ENCODE data around the gene ACVRL1.

The ACVRL1 gene

DNA sequence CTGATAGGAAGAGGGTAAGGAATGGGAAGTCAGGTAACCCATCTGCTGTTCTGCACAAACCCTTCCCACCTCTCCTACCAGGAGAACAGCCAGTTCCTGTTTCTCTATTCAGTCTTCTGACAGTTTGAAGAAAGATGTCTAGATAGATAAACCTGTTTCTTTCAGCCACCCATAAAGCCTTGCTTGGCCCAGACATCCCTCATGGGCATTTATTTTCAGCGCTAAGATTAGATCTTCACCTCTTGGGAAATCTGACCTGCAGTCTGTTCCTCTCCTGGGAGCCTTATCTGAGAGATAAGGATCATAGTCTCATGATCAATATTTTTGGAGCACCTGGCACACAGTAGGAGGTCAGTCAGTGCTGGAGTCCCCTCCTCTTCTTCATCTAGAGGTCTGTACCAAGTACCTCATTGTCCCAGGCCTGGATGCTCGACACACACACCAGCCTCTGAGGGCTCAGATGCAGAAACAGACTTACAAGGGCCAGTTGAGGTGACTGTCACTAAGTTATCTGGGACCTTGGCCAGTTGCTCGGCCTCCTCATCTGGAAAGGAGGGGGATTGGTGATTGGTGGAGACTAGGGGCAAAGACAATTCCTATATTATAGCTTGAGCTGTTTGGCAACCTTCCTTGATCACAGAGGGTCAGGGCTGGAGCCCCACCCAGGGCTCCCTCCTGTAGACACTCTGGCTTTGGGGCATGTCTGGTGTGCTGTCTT lies 18.2 kb downstream of the ACVRL1 start:
- Histone ChIP-seq H3K27me3 (ENCODE audit: control insufficient read depth, low read length) (peaks cover under 1% of the 10 kb centered on the region; the same call in 1 of the 2 replicates), H3K4me2 (ENCODE audit: low read length) (peak overlapping the region; percentile 60), H3K9me3 (ENCODE audit: control insufficient read depth, insufficient read depth, low read length) (no peaks in the 10 kb centered on the region), H3F3A (ENCODE audit: control insufficient read depth, insufficient read depth) (no peaks in the 10 kb centered on the region), H4K20me1 (ENCODE audit: control insufficient read depth, insufficient read depth, low read depth, low read length) (no peaks in the 10 kb centered on the region), H3K27ac (ENCODE audit: low read depth, low read length) (no peak overlapping the region), H3K4me1 (ENCODE audit: control insufficient read depth, low read length) (peaks cover 37% of the 10 kb centered on the region), H3K36me3 (ENCODE audit: control insufficient read depth, low read length) (no peaks in the 10 kb centered on the region), H3K4me3 (ENCODE audit: low read length) (peak overlapping the region; percentile 19), H3K79me2 (ENCODE audit: control insufficient read depth, low read length) (no peaks in the 10 kb centered on the region), H3K9me2 (replicated peaks; ENCODE audit: control insufficient read depth, low read length) (no peaks in the 10 kb centered on the region)
- TF ChIP-seq, protein P1, sequence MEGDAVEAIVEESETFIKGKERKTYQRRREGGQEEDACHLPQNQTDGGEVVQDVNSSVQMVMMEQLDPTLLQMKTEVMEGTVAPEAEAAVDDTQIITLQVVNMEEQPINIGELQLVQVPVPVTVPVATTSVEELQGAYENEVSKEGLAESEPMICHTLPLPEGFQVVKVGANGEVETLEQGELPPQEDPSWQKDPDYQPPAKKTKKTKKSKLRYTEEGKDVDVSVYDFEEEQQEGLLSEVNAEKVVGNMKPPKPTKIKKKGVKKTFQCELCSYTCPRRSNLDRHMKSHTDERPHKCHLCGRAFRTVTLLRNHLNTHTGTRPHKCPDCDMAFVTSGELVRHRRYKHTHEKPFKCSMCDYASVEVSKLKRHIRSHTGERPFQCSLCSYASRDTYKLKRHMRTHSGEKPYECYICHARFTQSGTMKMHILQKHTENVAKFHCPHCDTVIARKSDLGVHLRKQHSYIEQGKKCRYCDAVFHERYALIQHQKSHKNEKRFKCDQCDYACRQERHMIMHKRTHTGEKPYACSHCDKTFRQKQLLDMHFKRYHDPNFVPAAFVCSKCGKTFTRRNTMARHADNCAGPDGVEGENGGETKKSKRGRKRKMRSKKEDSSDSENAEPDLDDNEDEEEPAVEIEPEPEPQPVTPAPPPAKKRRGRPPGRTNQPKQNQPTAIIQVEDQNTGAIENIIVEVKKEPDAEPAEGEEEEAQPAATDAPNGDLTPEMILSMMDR (IDR thresholded peaks at IDR 0.05; ENCODE audit: low read depth, low read length, poor library complexity, severe bottlenecking): no peak
- no peak for TF ChIP-seq EZH2phosphoT487 (IDR thresholded peaks at IDR 0.05; ENCODE audit: borderline replicate concordance, low read length)

DNA sequence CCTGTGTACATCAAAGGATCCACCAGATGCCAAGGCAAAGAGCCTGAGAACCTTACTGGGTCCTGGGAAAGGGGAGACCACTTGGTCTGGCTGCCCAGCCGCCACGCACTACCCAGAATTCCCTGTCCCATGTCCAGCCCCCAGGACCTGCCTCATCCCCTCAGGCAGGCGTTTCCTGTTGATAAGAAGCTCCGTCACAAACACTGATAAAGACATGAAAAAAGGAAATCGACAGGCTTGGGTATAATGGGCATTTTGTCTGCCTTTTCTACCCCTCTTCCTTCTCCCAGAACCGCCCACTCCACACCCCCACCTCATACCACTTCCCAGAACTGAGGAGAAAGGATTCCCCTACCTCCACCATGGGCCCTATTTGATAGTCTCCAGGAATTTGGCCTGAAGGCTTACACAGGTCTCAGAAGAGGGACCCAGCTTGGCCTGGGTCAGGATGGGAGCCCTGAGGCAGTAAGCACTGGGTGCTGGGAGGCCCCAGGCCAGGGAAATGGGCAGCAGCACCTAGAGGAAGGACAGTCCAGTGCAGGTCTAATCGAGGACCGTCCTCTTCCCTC lies 18.8 kb downstream of the ACVRL1 start:
- Histone ChIP-seq H3F3A (ENCODE audit: control insufficient read depth, insufficient read depth) (no peaks in the 10 kb centered on the region), H3K36me3 (ENCODE audit: control insufficient read depth, low read length) (no peaks in the 10 kb centered on the region), H3K27me3 (ENCODE audit: control insufficient read depth, low read length) (peaks cover 2% of the 10 kb centered on the region; the same call in 1 of the 2 replicates), H3K79me2 (ENCODE audit: control insufficient read depth, low read length) (no peaks in the 10 kb centered on the region), H3K4me1 (ENCODE audit: control insufficient read depth, low read length) (peaks cover 37% of the 10 kb centered on the region), H3K9me2 (replicated peaks; ENCODE audit: control insufficient read depth, low read length) (no peaks in the 10 kb centered on the region), H3K27ac (ENCODE audit: low read depth, low read length) (no peak overlapping the region), H4K20me1 (ENCODE audit: control insufficient read depth, insufficient read depth, low read depth, low read length) (no peaks in the 10 kb centered on the region), H3K9me3 (ENCODE audit: control insufficient read depth, insufficient read depth, low read length) (no peaks in the 10 kb centered on the region), H3K4me3 (ENCODE audit: low read length) (no peak overlapping the region), H3K4me2 (ENCODE audit: low read length) (no peak overlapping the region)
- TF ChIP-seq, protein P1 (IDR thresholded peaks at IDR 0.05; ENCODE audit: low read depth, low read length, poor library complexity, severe bottlenecking): no peak
- TF ChIP-seq EZH2phosphoT487 (IDR thresholded peaks at IDR 0.05; ENCODE audit: borderline replicate concordance, low read length): no peak

DNA sequence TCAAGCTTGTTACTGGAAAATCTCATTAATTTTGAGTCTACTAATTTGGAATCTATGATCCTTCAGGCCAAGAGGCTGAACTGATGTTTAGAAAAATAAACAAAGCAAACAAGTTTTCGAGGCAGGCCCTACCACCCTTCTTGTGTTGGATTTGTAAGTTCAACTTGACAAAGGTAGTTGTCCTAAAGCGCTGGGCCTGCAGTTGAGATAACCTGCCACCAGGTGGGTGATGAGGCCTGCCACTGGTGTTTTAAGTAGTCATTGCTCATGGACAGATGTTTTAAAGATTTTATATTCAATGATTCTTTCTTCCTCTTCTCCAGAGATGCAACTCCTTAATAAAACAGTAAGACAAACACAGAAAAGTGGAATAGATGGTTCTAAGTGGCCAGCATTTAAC lies 19.4 kb downstream of the ACVRL1 start:
- no peak overlapping the region for H3K4me2 ChIP-seq (ENCODE audit: low read length)
- no peaks in the 10 kb centered on the region for H3K79me2 ChIP-seq (ENCODE audit: control insufficient read depth, low read length)
- no peak overlapping the region for H3K27ac ChIP-seq (ENCODE audit: low read depth, low read length)
- H4K20me1 ChIP-seq (ENCODE audit: control insufficient read depth, insufficient read depth, low read depth, low read length): no peaks in the 10 kb centered on the region
- H3K4me1 ChIP-seq (ENCODE audit: control insufficient read depth, low read length): peaks cover 37% of the 10 kb centered on the region
- peaks cover 2% of the 10 kb centered on the region; the same call in 1 of the 2 replicates for H3K27me3 ChIP-seq (ENCODE audit: control insufficient read depth, low read length)
- no peaks in the 10 kb centered on the region for H3K9me3 ChIP-seq (ENCODE audit: control insufficient read depth, insufficient read depth, low read length)
- TF ChIP-seq EZH2phosphoT487 (IDR thresholded peaks at IDR 0.05; ENCODE audit: borderline replicate concordance, low read length): no peak
- TF ChIP-seq, protein P1 (IDR thresholded peaks at IDR 0.05; ENCODE audit: low read depth, low read length, poor library complexity, severe bottlenecking): peak; percentile 59
- no peak overlapping the region for H3K4me3 ChIP-seq (ENCODE audit: low read length)
- H3F3A ChIP-seq (ENCODE audit: control insufficient read depth, insufficient read depth): no peaks in the 10 kb centered on the region
- no peaks in the 10 kb centered on the region for H3K9me2 ChIP-seq (replicated peaks; ENCODE audit: control insufficient read depth, low read length)
- no peaks in the 10 kb centered on the region for H3K36me3 ChIP-seq (ENCODE audit: control insufficient read depth, low read length)
